OCI-LY7 (cell line): ENCODE measurements around the gene WNT4. TPM values are rescaled to one million over a fixed set of nuclear protein-coding genes. Genes with fewer than 3 reads are reported as not detected.

Experiments used
- BruUV-seq: library from RNA; stranded (reverse); fragments of 400-500 nt; replicated peaks from 2 replicates; lab custom pipeline; 2021; lab: Mats Ljungman, UMichigan
- CTCF ChIA-PET: fragments of 300-600 bp; sonication (Branson Sonifier 250); formaldehyde crosslinking; loops from one replicate; lab custom pipeline; 2022; ENCODE audit warnings: antibody characterized with exemption; ENCODE audit not compliant: unreplicated experiment; lab: Charles Lee
- POLR2A ChIA-PET: fragments of 300-600 bp; sonication (Branson Sonifier 250); formaldehyde crosslinking; loops from one replicate; lab custom pipeline; 2022; ENCODE audit warnings: antibody characterized with exemption; lab: Charles Lee
- DNase-seq: peaks from one replicate; pipeline ENCODE4 v3.0.0-alpha.2; 2015; ENCODE audit warnings: low spot score
- H2AFZ ChIP-seq: fragments of 200-600 bp; sonication (generic), shearing (Covaris generic); 2 replicates; pipeline ENCODE4 v1.6.1; 2014; ENCODE audit warnings: mild to moderate bottlenecking, antibody characterized with exemption, low read length, moderate library complexity
- H3K27ac ChIP-seq: fragments of 200-600 bp; sonication (generic); 2 replicates; pipeline ENCODE4 v1.5.1; 2014; ENCODE audit warnings: mixed run types, low read depth, mild to moderate bottlenecking, moderate library complexity, low read length, inconsistent platforms; ENCODE audit not compliant: poor library complexity, severe bottlenecking
- H3K36me3 ChIP-seq: fragments of 200-600 bp; sonication (generic); 2 replicates; pipeline ENCODE4 v1.6.1; 2014; ENCODE audit warnings: mild to moderate bottlenecking, antibody characterized with exemption, low read length, moderate library complexity, mixed read lengths; ENCODE audit not compliant: insufficient read depth
- H3K4me1 ChIP-seq: fragments of 200-600 bp; sonication (generic); 2 replicates; pipeline ENCODE4 v1.5.1; 2014; ENCODE audit warnings: mild to moderate bottlenecking, low read length; ENCODE audit not compliant: insufficient read depth, poor library complexity, severe bottlenecking
- H3K4me2 ChIP-seq: fragments of 200-600 bp; sonication (generic); 2 replicates; pipeline ENCODE4 v1.6.1; 2014; ENCODE audit warnings: mild to moderate bottlenecking, low read length
- H3K4me3 ChIP-seq: fragments of 200-600 bp; sonication (generic); 2 replicates; pipeline ENCODE4 v1.5.1; 2014; ENCODE audit warnings: mild to moderate bottlenecking, low read depth, low read length; ENCODE audit not compliant: poor library complexity, severe bottlenecking
- H3K79me2 ChIP-seq: fragments of 200-600 bp; sonication (generic); 2 replicates; pipeline ENCODE4 v1.6.1; 2016; ENCODE audit warnings: low read depth, mild to moderate bottlenecking, low read length, moderate library complexity, mixed read lengths; ENCODE audit not compliant: insufficient read depth
- H3K9me2 ChIP-seq: fragments of 200-600 bp; sonication (generic); 2 replicates; pipeline ENCODE4 v1.6.1; 2016; ENCODE audit warnings: mild to moderate bottlenecking, low read length, mixed read lengths; ENCODE audit not compliant: insufficient read depth
- H3K9me3 ChIP-seq: fragments of 200-600 bp; sonication (generic); 2 replicates; pipeline ENCODE4 v1.6.1; 2014; ENCODE audit warnings: mild to moderate bottlenecking, mixed run types, low read length, mixed read lengths
- H4K20me1 ChIP-seq: fragments of 200-600 bp; sonication (generic); 2 replicates; pipeline ENCODE4 v1.6.1; 2014; ENCODE audit warnings: mild to moderate bottlenecking, antibody characterized with exemption, low read length, moderate library complexity, mixed read lengths; ENCODE audit not compliant: insufficient read depth
- CTCF ChIP-seq: fragments of 200-600 bp; sonication (generic); conservative IDR thresholded peaks from 2 replicates; pipeline ENCODE4 v1.5.1; 2014; ENCODE audit warnings: mild to moderate bottlenecking, antibody characterized with exemption, low read length, moderate library complexity, mixed read lengths
- EZH2phosphoT487 ChIP-seq: fragments of 200-600 bp; sonication (generic); IDR thresholded peaks from 2 replicates; pipeline ENCODE4 v1.6.1; 2018; ENCODE audit warnings: low read depth, borderline replicate concordance, mild to moderate bottlenecking, mixed run types, antibody characterized with exemption, low read length, moderate library complexity, mixed read lengths
- intact Hi-C: fragments of 100-400 bp; cut with micrococcal nuclease; formaldehyde crosslinking; loops from one replicate; pipeline ENCODE4 v1.10.0; 2022; ENCODE audit not compliant: unreplicated experiment
- total RNA-seq, 2 experiments: library from RNA; depleted of rRNA in 1 of 2; stranded (reverse); fragments of >200 nt in 1 of 2; shearing (Covaris generic) in 1 of 2; gene quantifications; 2 replicates each; pipeline ENCODE4 v1.2.3, GENCODE V29; 2014 to 2022

The WNT4 gene
- total RNA-seq, 2 experiments from 2014 or later: not detected

DNA sequence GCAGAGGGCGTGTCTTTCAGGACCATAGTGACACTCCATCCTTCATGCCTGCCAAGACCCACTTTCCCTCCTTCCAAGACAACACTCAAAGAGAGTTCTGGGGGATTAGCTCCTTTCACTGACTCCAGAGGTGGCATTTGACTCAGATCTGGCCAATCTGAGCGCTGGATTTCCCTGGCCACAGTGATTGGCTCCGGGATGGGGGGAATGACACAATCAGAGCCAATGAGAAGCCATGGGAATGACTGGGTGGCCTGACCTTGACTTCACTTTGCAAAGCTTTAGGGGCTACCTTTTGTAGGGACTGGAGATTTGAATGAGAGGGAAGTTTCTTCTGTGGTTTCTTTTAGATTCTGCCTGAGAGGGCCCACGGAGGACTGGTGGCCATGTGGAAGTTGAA lies 26.9 kb upstream of the WNT4 start:
- Histone ChIP-seq H4K20me1 (no peaks in the 10 kb centered on the region), H3K4me3 (no peak overlapping the region), H3K79me2 (no peaks in the 10 kb centered on the region), H3K27ac (no peak overlapping the region), H3K36me3 (no peaks in the 10 kb centered on the region), H2AFZ (no peak overlapping the region), H3K4me1 (no peaks in the 10 kb centered on the region), H3K9me2 (no peaks in the 10 kb centered on the region), H3K4me2 (no peak overlapping the region), H3K9me3 (no peaks in the 10 kb centered on the region)
- ChIA-PET POLR2A (no interaction called here), CTCF (no interaction called here)
- TF ChIP-seq CTCF (no peak), EZH2phosphoT487 (no peak)
- no TSS peak for BruUV-seq
- no peak for DNase-seq
- intact Hi-C loops: no loop called here

- no peaks in the 10 kb centered on the region for H3K79me2 ChIP-seq
- no peaks in the 10 kb centered on the region for H4K20me1 ChIP-seq
- no peak overlapping the region for H2AFZ ChIP-seq
- no peak overlapping the region for H3K27ac ChIP-seq
- intact Hi-C loops: no loop called here
- no peaks in the 10 kb centered on the region for H3K9me2 ChIP-seq
- H3K4me2 ChIP-seq: no peak overlapping the region
- no peaks in the 10 kb centered on the region for H3K9me3 ChIP-seq
- no peaks in the 10 kb centered on the region for H3K4me1 ChIP-seq
- no peak overlapping the region for H3K4me3 ChIP-seq
- DNase-seq: no peak
- no peaks in the 10 kb centered on the region for H3K36me3 ChIP-seq
- no TSS peak for BruUV-seq
- TF ChIP-seq EZH2phosphoT487 (no peak), CTCF (no peak)
- ChIA-PET CTCF (no interaction called here), POLR2A (no interaction called here)
These were observed 25.6 kb upstream of the WNT4 start for GRCh38 chr1:22168412-22168973.

GRCh38 chr1:22166439-22166838 lies 23.5 kb upstream of the WNT4 start:
- Histone ChIP-seq H3K4me1 (no peaks in the 10 kb centered on the region), H3K27ac (no peak overlapping the region), H3K36me3 (no peaks in the 10 kb centered on the region), H3K9me3 (no peaks in the 10 kb centered on the region), H4K20me1 (no peaks in the 10 kb centered on the region), H3K4me2 (no peak overlapping the region), H2AFZ (no peak overlapping the region), H3K79me2 (no peaks in the 10 kb centered on the region), H3K9me2 (no peaks in the 10 kb centered on the region), H3K4me3 (no peak overlapping the region)
- ChIA-PET CTCF (no interaction called here), POLR2A (no interaction called here)
- BruUV-seq: no TSS peak
- DNase-seq: no peak
- TF ChIP-seq CTCF: no peak
- intact Hi-C loops: no loop called here
